Prostate gland (tissue), 2 donors: ENCODE measurements around the gene C2orf92.
"Not testable (repeated sequence)": the region's sequence is repeated elsewhere in the genome, so short reads cannot be mapped to it uniquely, and the experiment has no call there.

Source experiments
- CTCF ChIP-seq, 4 experiments: fragments of 200-600 bp in 2 of 4; fragments of 450-650 bp in 2 of 4; sonication (generic) in 2 of 4; IDR thresholded peaks; 1 replicate in 3 of 4; 2 replicates in 1 of 4; pipeline ENCODE4 v1.5.1; 2016 to 2019; ENCODE audit warnings: antibody characterized with exemption in 4 of 4, mild to moderate bottlenecking in 2 of 4, moderate library complexity in 2 of 4
- POLR2A ChIP-seq: fragments of 450-650 bp; IDR thresholded peaks from one replicate; pipeline ENCODE4 v1.6.1; 2016; ENCODE audit warnings: antibody characterized with exemption, mild to moderate bottlenecking
- POLR2AphosphoS5 ChIP-seq: sonication (generic); formaldehyde crosslinking; IDR thresholded peaks from one replicate; pipeline ENCODE4 v1.6.1; 2017; ENCODE audit warnings: antibody characterized with exemption

GRCh38 chr2:97620492-97620891 lies 49.0 kb upstream of the C2orf92 start:
- not testable (repeated sequence) for TF ChIP-seq CTCF (IDR thresholded peaks at IDR 0.05); POLR2A; POLR2AphosphoS5
